Ureter (tissue), 1 donor: ENCODE results near the gene LENG8. TPM values are rescaled to one million over a fixed set of nuclear protein-coding genes. Genes with fewer than 3 reads are reported as not detected.
"Not testable (repeated sequence)": the region's sequence is repeated elsewhere in the genome, so short reads cannot be mapped to it uniquely, and the experiment has no call there.

Experiments
- DNase-seq: peaks from one replicate; pipeline ENCODE4 v3.0.0-alpha.2; 2020; ENCODE audit warnings: low spot score
- total RNA-seq: library from RNA; stranded (reverse); gene quantifications from one replicate; pipeline ENCODE4 v1.2.4, GENCODE V29; 2023
- donor health status: DM: yes; HTN: yes; CAD: no.

Gene LENG8
- total RNA-seq, 1 donor from 2014 or later = 269 TPM

- DNase-seq = no peak
Observed at GRCh38 chr19:54440641-54441040, 8.4 kb upstream of the LENG8 start.

- no peak for DNase-seq
Observed at GRCh38 chr19:54444737-54445136, 4.3 kb upstream of the LENG8 start.

- not testable (repeated sequence) for DNase-seq
Observed at GRCh38 chr19:54446349-54446748, 2.6 kb upstream of the LENG8 start.

- DNase-seq = peak; percentile 67
Observed at GRCh38 chr19:54448040-54448773, 792 bp upstream of the LENG8 start.

DNA sequence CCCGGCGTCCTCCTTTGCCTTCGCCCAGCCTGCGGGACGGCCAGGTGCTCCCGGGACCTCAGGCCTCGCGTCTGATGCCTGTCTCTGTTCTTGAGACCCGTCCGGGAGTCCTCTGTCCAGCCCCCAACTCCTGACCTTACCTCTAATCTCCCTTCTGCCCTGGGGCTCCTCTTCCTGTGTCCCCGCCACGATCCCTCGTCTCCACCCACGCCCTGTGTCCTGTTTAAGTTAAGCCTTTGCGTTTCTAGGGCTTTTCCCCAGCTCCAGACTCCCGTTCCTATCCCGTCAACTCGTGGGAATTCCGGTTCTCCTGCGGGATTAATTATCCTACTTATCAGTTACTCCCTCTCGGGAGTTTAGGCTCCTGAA is 686 bp downstream of the LENG8 start:
- DNase-seq = no peak

GRCh38 chr19:54451331-54451871 is 2.4 kb downstream of the LENG8 start:
- no peak for DNase-seq

DNA sequence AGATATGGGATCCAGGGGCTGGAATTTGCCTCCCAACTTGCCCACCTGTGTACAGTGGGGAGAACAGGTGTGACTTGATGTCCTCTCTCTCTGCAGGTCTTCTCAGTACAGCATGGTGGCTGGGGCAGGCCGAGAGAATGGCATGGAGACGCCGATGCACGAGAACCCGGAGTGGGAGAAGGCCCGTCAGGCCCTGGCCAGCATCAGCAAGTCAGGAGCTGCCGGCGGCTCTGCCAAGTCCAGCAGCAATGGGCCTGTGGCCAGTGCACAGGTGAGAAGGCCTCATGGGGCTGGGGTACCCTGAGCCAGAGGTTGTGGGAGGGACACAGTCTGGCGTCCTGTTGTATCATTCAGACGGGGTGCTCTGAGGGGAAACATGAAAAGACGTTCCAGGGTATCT is 3.0 kb downstream of the LENG8 start:
- no peak for DNase-seq

DNA sequence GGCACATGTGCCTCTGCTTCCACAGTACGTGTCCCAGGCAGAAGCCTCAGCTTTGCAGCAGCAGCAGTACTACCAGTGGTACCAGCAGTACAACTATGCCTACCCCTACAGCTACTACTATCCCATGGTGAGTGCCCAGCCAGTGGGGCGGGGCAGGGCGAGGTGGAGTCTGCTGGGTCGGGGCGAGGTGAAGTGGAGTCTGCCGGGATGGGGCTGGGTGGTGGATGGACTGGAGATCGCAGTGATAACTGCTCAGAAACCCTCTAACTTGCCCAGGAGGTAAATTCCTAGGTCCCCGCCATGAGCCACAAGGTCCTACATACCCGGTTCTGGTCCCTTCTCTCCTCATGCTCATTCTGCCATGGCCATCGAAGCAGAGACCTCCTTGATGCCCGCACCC is 3.6 kb downstream of the LENG8 start:
- no peak for DNase-seq

DNA sequence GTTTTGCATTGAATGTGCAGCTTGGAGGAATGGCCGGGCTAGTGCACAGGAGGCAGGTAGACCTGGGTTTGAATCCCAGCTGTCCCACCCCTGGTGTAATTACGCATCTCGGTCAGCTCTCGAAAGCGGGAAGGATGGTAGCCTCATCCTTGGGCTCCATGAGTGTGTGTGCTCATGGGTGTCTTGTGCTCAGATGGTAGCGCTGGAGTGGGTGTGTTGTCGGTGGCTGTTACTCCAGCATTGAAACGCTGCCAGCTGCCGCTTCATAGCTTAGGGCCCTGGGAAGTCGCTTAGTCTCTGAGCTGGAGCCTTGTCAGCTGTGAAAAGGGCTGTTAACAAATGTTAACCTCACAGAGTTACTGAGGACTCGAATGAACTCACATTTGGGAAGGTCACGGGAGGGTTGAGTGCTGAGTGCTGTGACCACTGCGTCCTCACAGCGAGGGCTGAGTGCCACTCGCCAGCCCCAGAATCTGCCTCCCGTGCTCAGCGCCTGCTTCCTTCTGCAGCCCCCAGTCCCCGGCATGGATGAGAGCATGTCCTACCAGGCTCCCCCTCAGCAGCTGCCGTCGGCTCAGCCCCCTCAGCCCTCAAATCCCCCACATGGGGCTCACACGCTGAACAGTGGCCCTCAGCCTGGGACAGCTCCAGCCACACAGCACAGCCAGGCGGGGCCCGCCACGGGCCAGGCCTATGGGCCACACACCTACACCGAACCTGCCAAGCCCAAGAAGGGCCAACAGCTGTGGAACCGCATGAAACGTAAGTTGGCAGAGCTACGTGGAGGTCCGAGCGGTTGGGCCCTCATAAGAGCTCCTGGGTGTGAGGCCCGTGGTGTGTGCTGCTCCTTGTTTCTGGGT is 5.2 kb downstream of the LENG8 start:
- no peak for DNase-seq

DNA sequence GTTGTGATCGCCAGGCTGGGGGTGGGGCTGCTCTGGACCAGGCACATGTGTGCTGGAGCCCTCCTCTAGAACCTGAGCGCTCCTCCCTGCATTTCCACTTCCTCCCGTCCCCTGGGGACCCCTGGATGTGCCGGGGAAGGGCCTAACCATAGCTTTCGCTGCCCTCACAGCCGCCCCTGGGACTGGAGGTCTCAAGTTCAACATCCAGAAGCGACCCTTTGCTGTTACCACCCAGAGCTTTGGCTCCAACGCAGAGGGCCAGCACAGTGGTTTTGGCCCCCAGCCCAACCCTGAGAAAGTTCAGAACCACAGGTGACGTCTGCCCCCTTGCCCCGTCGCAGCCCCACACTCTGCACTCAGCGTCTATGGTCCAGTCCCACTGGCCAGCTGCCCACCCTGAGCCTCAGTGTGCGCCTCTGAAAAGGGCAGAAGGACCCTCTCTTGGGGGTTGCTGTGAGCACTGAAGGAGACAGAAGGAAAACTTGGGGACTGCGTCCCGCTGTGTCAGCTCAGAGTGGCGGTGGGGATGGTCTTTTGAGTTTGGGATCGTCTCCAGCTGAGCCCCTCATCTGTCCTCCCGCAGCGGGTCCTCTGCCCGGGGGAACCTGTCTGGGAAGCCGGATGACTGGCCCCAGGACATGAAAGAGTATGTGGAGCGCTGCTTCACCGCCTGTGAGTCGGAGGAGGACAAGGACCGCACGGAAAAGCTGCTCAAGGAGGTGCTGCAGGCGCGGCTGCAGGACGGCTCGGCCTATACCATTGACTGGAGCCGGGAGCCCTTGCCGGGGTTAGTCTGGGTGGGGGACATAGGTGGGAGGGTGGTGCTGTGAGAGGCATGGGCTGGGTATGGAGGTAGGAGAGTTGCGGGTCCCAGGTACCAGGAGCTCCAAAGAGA is 6.0 kb downstream of the LENG8 start:
- no peak for DNase-seq

GRCh38 chr19:54455786-54456422 is 6.9 kb downstream of the LENG8 start:
- no peak for DNase-seq

DNA sequence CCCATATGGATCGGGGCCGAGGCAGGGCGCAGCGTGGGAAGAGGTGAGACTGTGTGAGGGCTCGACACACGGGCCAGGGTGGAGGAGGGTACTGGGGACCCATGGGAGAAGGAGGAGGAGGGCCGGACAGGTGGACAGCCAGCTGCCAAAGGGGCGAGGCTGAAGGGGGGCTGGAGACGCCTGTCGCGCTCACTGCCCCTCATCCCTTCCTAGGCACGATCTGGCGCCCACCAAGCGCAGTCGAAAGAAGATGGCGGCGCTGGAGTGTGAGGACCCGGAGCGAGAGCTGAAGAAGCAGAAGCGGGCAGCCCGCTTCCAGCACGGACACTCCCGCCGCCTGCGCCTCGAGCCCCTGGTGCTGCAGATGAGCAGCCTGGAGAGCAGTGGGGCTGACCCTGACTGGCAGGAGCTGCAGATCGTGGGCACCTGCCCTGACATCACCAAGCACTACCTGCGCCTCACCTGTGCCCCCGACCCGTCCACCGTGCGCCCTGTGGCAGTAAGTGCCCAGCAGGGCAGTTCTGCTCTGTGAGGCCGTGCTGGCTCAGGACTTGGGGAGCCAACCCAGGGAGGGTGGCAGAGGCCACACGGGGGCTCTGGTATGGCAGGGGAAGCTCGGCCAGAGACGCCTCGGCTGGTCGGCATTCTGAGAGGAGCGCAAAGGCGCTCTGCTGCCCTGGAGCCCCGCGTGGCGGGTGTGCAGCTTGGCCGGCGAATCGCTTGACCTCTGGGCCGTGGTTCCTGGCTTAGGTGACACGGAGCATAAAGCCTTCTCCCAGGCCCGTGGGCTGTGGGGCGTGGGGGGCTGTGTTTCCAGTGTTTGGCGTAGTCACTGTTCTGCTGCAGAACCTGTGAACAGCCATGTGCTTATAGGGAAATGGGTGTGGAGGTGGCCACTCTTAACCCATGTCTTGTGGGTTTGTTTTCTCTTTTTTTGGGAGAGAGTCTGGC is 7.7 kb downstream of the LENG8 start:
- no peak for DNase-seq

GRCh38 chr19:54457773-54458647 is 9.0 kb downstream of the LENG8 start:
- DNase-seq = no peak

DNA sequence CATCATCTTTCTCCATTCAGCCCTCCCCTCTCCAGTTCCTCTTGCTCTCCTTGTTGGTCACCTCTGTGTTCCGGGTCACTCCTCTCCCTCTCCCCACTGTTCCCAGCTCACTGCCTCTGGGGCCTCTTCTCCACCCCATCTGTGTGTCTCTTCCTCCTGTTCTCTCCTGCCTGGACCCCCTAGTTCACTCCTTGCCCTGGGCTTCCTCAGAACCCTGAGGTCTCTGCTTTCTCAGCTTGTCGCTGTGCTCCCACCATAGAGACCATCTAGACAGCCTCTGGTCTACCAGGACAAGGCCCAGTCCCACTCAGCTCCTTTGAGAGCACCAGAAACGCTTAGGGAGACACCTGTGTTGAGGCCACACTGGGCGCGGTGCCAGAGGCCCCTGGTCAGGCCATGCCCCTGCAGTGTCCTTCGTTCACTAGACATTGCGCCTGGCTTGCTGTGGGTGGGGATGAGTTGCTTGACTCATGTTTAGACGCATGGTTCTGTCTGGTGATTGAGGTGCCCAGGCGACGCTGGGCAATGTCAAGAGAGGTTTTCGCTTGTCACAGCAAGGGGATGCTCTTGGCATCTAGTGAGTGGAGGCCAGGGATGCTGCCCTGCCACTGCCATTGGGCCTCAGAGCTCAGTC is 9.8 kb downstream of the LENG8 start:
- DNase-seq = no peak

DNA sequence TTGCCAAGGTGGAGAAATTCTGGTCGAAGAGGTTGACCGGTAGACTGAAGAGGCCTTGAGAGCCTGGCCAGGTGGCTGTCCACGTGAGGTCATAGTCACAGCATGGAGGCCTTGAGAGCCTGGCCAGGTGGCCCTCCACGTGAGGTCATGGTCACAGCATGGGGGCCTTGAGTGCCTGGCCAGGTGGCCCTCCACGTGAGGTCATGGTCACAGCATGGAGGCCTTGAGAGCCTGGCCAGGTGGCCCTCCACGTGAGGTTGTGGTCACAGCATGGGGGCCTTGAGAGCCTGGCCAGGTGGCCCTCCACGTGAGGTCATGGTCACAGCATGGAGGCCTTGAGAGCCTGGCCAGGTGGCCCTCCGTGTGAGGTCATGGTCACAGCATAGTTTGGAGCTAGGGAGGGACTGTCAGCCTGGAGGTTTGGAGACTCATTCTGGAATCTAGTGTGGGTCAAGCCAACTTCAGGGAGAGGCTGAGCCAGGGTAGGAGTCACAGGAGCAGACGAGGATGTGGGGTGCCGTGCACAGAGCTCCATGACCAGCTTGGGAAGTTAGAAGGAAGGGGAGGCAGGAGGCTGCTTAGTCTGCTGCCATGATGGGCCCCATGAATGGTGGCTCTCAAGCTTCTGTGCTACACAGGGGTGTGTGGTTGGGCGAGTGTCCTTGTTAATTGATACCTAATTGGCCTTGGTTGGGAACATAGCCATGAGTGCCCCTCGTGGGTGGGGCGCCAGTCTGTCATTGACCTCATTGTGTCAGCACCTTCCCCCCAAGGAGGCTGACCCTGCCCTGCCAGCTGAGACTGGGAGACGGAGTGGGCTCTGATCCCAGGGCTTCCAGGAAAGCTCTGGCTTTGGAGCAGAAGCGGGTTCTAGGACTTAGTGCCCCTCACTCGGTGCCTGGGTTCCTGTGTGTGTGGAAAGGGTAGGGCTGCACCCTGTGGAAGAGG is 10.6 kb downstream of the LENG8 start:
- no peak for DNase-seq

DNA sequence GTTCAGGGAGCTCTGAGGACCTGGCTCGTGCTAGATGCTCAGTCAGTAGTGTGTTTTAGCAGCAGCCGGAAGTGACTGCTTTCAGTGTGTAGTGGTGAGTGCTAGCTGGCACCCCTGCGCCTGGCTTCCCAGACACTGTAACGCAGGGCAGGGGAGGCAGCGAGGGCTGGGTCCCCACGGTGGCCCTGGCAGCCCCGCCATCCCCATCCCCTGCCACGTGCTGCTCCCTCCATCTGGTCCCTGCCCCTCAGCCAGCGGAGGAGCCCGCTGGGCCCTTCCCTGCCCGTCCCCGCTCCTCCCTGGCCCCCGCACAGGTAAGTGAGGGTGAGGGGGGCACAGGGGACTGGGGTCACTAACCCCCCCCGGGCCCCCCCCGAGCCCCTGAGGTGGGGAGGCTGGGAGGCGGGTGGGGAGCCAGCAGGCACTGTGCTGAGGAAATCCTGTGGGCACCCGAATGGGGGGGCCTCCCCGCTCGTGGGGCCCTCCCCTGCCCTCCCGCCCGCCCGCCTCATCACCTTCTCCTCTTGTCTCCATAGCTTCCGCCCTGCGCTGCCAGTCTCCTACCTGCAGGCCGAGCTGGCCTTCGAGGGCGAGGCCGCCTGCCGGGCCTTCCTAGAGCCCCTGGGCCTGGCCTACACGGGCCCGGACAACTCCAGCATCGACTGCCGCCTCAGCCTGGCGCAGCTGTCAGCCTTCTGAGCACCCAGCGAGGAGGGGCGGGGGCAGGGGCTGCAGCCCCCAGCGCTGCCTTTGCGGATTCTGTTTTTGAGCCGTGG is 11.4 kb downstream of the LENG8 start:
- no peak for DNase-seq

DNA sequence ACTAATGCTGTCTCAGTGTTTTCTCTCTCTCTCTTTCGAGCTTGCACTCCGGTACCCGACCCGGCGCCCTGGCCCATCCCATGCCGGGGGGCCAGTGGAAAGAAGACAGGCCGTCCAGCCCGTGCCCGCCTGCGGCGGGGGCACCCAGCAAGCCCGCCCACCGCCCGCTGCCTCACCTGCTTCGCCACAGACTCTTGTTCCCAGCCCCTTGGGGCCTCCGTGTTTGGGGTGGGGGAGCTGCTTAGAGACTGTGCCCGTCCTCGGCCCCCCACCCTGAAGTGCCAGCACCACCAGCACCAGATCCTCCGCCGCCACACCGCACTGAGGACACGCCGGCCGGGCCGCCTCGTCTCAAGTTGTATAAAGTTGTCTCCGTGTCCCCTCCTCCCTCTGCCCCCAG is 12.2 kb downstream of the LENG8 start:
- no peak for DNase-seq
